Measurements from ENCODE around the gene SEPSECS.

DNA sequence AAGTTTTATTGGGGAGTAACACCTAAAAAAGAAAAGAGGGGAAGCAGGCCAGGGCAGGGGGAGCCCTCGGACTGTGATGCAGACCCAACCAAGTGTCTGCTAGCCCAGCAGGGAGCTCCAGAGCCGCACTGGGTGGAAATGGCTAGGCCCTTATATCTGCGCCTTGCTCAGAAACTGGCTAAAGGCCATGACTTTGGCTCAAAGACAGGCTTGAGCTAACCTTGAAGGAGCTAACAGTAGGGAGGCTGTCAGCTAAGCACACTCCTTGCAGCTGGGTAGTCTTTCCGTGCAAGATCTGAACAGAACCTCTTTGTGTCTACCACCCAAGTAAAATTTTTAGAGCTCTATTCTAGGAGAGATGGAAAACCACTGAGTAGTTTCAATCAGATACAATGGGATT is 43.0 kb downstream of the SEPSECS start:
- no peak for TF ChIP-seq OSR1 (CRISPR knock-in tag; IDR thresholded peaks at IDR 0.05)
- TF ChIP-seq ESRRG (CRISPR knock-in tag; IDR thresholded peaks at IDR 0.05), result no peak
- TF ChIP-seq ZFP30 (CRISPR knock-in tag; IDR thresholded peaks at IDR 0.05), result no peak
